K562 (cell line): Measurements from ENCODE around the gene UBR1.

Experiments
- CHD2 ChIP-seq: IDR thresholded peaks from 2 replicates; pipeline ENCODE4 v1.6.1; 2011; ENCODE audit warnings: low read depth, low read length
- CTBP1 ChIP-seq: fragments of 450-650 bp; IDR thresholded peaks from 2 replicates; pipeline ENCODE4 v1.6.1; 2016; ENCODE audit warnings: borderline replicate concordance
- GTF2E2 ChIP-seq: fragments of 200-800 bp; sonication (Bioruptor generic); IDR thresholded peaks from 2 replicates; pipeline ENCODE4 v1.6.1; 2016; ENCODE audit warnings: missing genetic modification characterization, missing compliant biosample characterization
- GTF2F1 ChIP-seq: IDR thresholded peaks from 2 replicates; pipeline ENCODE4 v1.6.1; 2011; ENCODE audit warnings: low read depth, low read length, improper control_type of control experiment
- HDGF ChIP-seq: fragments of 450-650 bp; IDR thresholded peaks from 2 replicates; pipeline ENCODE4 v1.6.1; 2016
- NR2C2 ChIP-seq, 2 experiments: fragments of 200-800 bp in 1 of 2; sonication (Bioruptor generic) in 1 of 2; sonication (generic) in 1 of 2; formaldehyde crosslinking in 1 of 2; IDR thresholded peaks; 2 replicates each; pipeline versions ENCODE4 v1.6.1 to v1.8.0; 2016 to 2022; ENCODE audit warnings: mild to moderate bottlenecking in 1 of 2, missing compliant biosample characterization in 1 of 2, missing genetic modification characterization in 1 of 2, missing genetic modification reagents in 1 of 2
- POLR2AphosphoS5 ChIP-seq: IDR thresholded peaks from 2 replicates; pipeline ENCODE4 v1.6.1; 2011; ENCODE audit warnings: mild to moderate bottlenecking, low read depth, low read length, moderate library complexity; ENCODE audit not compliant: control insufficient read depth, insufficient read depth
- ZNF143 ChIP-seq: sonication (generic); formaldehyde crosslinking; IDR thresholded peaks from 2 replicates; pipeline ENCODE4 v1.9.0; 2022; ENCODE audit warnings: mild to moderate bottlenecking, missing genetic modification reagents
- ZNF274 ChIP-seq: IDR thresholded peaks from 2 replicates; pipeline ENCODE4 v1.6.1; 2011; ENCODE audit warnings: low read depth, mild to moderate bottlenecking, low read length, moderate library complexity, borderline replicate concordance
- TF ChIP-seq, protein P1 (sequence below): fragments of 250-450 bp; sonication (Bioruptor Pico); IDR thresholded peaks from 2 replicates; pipeline ENCODE4 v1.5.0; 2020; ENCODE audit warnings: mild to moderate bottlenecking
- TF ChIP-seq, protein P2 (sequence below): fragments of 250-450 bp; sonication (Bioruptor Pico); IDR thresholded peaks from 2 replicates; pipeline ENCODE4 v1.5.1; 2021; ENCODE audit warnings: mild to moderate bottlenecking
- TF ChIP-seq, protein P3 (sequence below), 2 experiments: fragments of 450-650 bp in 1 of 2; sonication (generic) in 1 of 2; formaldehyde crosslinking; conservative IDR thresholded peaks; 2 replicates each; pipeline versions ENCODE4 v1.4.0 to v1.8.1; 2020 to 2022; ENCODE audit warnings: mild to moderate bottlenecking in 1 of 2, missing genetic modification reagents in 1 of 2
- TF ChIP-seq, protein P4 (sequence below): fragments of 250-450 bp; sonication (Bioruptor Pico); IDR thresholded peaks from 2 replicates; pipeline ENCODE4 v1.5.0; 2021
- TF ChIP-seq, protein P5 (sequence below): fragments of 450-650 bp; IDR thresholded peaks from 2 replicates; pipeline ENCODE4 v1.6.1; 2017; ENCODE audit warnings: mild to moderate bottlenecking, moderate library complexity

DNA sequence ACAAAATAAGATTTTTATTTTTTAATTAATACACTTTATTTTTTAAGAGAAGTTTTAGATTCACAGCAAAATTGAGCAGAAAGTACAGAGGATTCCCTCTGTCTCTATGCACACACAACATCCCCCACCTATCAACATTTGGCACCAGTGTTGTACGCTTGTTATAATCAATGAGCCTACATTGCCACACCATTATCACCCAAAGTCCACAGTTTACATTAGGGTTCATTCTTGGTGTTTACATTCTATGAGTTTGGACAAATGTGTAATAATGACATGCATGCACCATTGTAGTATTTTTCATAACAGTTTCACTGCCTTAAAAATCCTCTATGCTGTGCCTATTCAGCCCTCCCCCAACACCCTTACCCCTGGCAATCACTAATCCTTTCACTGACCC is 134.0 kb downstream of the UBR1 start:
- TF ChIP-seq GTF2E2 (tag) = no peak
- TF ChIP-seq CTBP1 = no peak
- no peak for TF ChIP-seq ZNF143 (CRISPR knock-in tag)
- TF ChIP-seq, protein P1, sequence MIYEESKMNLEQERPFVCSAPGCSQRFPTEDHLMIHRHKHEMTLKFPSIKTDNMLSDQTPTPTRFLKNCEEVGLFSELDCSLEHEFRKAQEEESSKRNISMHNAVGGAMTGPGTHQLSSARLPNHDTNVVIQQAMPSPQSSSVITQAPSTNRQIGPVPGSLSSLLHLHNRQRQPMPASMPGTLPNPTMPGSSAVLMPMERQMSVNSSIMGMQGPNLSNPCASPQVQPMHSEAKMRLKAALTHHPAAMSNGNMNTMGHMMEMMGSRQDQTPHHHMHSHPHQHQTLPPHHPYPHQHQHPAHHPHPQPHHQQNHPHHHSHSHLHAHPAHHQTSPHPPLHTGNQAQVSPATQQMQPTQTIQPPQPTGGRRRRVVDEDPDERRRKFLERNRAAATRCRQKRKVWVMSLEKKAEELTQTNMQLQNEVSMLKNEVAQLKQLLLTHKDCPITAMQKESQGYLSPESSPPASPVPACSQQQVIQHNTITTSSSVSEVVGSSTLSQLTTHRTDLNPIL (CRISPR knock-in tag) = no peak
- TF ChIP-seq, protein P2, sequence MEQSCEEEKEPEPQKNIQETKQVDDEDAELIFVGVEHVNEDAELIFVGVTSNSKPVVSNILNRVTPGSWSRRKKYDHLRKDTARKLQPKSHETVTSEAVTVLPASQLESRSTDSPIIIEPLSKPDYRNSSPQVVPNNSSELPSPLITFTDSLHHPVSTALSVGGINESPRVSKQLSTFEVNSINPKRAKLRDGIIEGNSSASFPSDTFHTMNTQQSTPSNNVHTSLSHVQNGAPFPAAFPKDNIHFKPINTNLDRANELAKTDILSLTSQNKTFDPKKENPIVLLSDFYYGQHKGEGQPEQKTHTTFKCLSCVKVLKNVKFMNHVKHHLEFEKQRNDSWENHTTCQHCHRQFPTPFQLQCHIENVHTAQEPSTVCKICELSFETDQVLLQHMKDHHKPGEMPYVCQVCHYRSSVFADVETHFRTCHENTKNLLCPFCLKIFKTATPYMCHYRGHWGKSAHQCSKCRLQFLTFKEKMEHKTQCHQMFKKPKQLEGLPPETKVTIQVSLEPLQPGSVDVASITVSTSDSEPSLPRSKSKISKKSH (CRISPR knock-in tag) = no peak
- TF ChIP-seq POLR2AphosphoS5 = no peak
- TF ChIP-seq, protein P3, sequence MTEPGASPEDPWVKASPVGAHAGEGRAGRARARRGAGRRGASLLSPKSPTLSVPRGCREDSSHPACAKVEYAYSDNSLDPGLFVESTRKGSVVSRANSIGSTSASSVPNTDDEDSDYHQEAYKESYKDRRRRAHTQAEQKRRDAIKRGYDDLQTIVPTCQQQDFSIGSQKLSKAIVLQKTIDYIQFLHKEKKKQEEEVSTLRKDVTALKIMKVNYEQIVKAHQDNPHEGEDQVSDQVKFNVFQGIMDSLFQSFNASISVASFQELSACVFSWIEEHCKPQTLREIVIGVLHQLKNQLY (CRISPR knock-in tag; conservative IDR thresholded peaks at IDR 0.05) = no peak
- no peak for TF ChIP-seq CHD2
- TF ChIP-seq, protein P4, sequence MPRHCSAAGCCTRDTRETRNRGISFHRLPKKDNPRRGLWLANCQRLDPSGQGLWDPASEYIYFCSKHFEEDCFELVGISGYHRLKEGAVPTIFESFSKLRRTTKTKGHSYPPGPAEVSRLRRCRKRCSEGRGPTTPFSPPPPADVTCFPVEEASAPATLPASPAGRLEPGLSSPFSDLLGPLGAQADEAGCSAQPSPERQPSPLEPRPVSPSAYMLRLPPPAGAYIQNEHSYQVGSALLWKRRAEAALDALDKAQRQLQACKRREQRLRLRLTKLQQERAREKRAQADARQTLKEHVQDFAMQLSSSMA (CRISPR knock-in tag) = no peak
- TF ChIP-seq ZNF274 = no peak
- TF ChIP-seq NR2C2 (CRISPR knock-in tag; IDR thresholded peaks at IDR 0.05) = no peak
- TF ChIP-seq NR2C2 (tag; IDR thresholded peaks at IDR 0.05) = no peak
- no peak for TF ChIP-seq GTF2F1
- no peak for TF ChIP-seq HDGF
- TF ChIP-seq, protein P5, sequence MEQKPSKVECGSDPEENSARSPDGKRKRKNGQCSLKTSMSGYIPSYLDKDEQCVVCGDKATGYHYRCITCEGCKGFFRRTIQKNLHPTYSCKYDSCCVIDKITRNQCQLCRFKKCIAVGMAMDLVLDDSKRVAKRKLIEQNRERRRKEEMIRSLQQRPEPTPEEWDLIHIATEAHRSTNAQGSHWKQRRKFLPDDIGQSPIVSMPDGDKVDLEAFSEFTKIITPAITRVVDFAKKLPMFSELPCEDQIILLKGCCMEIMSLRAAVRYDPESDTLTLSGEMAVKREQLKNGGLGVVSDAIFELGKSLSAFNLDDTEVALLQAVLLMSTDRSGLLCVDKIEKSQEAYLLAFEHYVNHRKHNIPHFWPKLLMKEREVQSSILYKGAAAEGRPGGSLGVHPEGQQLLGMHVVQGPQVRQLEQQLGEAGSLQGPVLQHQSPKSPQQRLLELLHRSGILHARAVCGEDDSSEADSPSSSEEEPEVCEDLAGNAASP = no peak
